Heart left ventricle (tissue), 16 donors: ENCODE data around the gene STAC2. TPM values are rescaled to one million over a fixed set of nuclear protein-coding genes. Genes with fewer than 3 reads are reported as not detected.
A peak's percentile ranks its signal among the peaks of the same experiment; 100 is the strongest.

Experiments
- ATAC-seq, 4 donors: fragments of 200-7000 bp; cut with Tn5 transposase; one replicate each; pipeline ENCODE4 v1.9.1; 2020 to 2022; ENCODE audit warnings: moderate library complexity in 4 of 4, mild to moderate bottlenecking in 3 of 4, moderate number of reproducible peaks in 1 of 4
- DNase-seq, 5 donors: peaks; one replicate each; pipeline ENCODE4 v3.0.0-alpha.2; 2020
- H3K27ac ChIP-seq, 12 donors: fragments of 200-600 bp; sonication (generic) in 4 of 12; one replicate each; pipeline versions ENCODE4 v1.5.0 to v1.8.0; 2016 to 2022; ENCODE audit warnings: mild to moderate bottlenecking in 2 of 12
- H3K27me3 ChIP-seq, 9 donors: fragments of 200-600 bp; sonication (generic) in 2 of 9; one replicate each; pipeline versions ENCODE4 v1.5.1 to v1.8.0; 2016 to 2022; ENCODE audit warnings: mild to moderate bottlenecking in 3 of 9
- H3K36me3 ChIP-seq, 9 donors: fragments of 200-600 bp; sonication (generic) in 2 of 9; one replicate each; pipeline versions ENCODE4 v1.5.0 to v1.8.0; 2018 to 2022; ENCODE audit warnings: mild to moderate bottlenecking in 2 of 9
- H3K4me1 ChIP-seq, 12 donors: fragments of 200-600 bp; sonication (generic) in 4 of 12; one replicate each; pipeline versions ENCODE4 v1.5.0 to v1.8.0; 2016 to 2022; ENCODE audit warnings: mild to moderate bottlenecking in 3 of 12
- H3K4me3 ChIP-seq, 12 donors: fragments of 200-600 bp; sonication (generic) in 4 of 12; one replicate each; pipeline versions ENCODE4 v1.5.0 to v1.8.0; 2017 to 2022; ENCODE audit warnings: mild to moderate bottlenecking in 9 of 12, moderate library complexity in 4 of 12
- H3K9me3 ChIP-seq, 12 donors: fragments of 200-600 bp; sonication (generic) in 4 of 12; one replicate each; pipeline versions ENCODE4 v1.5.0 to v1.8.0; 2016 to 2022; ENCODE audit warnings: mild to moderate bottlenecking in 1 of 12
- POLR2A ChIP-seq, 2 donors: fragments of 450-650 bp; IDR thresholded peaks; one replicate each; pipeline ENCODE4 v1.6.1; 2017; ENCODE audit warnings: antibody characterized with exemption in 2 of 2, mild to moderate bottlenecking in 2 of 2, moderate library complexity in 2 of 2
- WGBS, 4 donors: extraction: QIAGEN DNeasy Blood & Tissue Kit in 2 of 4; methylation state at CpG; one replicate each; pipeline versions ENCODE4 v1.1.5 to v1.1.7; 2013 to 2018; 5-methylcytosine and 5-hydroxymethylcytosine counted together
- intact Hi-C, 10 donors: fragments of 100-400 bp; cut with DNase I; formaldehyde crosslinking; loops; one replicate each; pipeline versions ENCODE4 v1.11.1 to v1.14.2; 2022
- polyA plus RNA-seq, 2 donors: library from polyadenylated mRNA; stranded (reverse); fragments of 200-250 nt; gene quantifications; one replicate each; pipeline ENCODE4 v1.2.3, GENCODE V29; 2013
- total RNA-seq, 9 donors: library from RNA; depleted of rRNA in 2 of 9; stranded (reverse); fragments of >200 nt in 2 of 9; fragmentation: NEBNext Ultra II Directional in 3 of 9; extraction: Animal tissue kit (Norgen Biotek cat#: 25700) in 3 of 9; gene quantifications; one replicate each; pipeline versions ENCODE4 v1.1.0 to v1.2.4, GENCODE V29; 2016 to 2023
- TF ChIP-seq, protein P1 (sequence below), 12 donors: fragments of 200-600 bp; sonication (generic) in 4 of 12; IDR thresholded peaks; one replicate each; pipeline versions ENCODE4 v1.5.0 to v1.8.0; 2018 to 2022; ENCODE audit warnings: antibody characterized with exemption in 12 of 12, mild to moderate bottlenecking in 5 of 12
- donor health status: ischemic (EF 13 %, LVEDD 7.1; RV severe dilation, severe dysfunction).
- donor health status: healthy with polysubstance abuse.
- donor health status: DM: no; HTN: yes; CAD: no.
- donor health status: DM: no; HTN: no; CAD: no.
- donor health status: ischemic (EF 25% LVEDD 6.9; RV normal size, moderate dysfunction).
- donor health status: ischemic (EF 25% LVEDD 5.7; RV mildly dilated, moderate dysfunction).
- donor health status: healthy.
- donor health status: DM: yes; HTN: yes; CAD: no.
- donor health status: ischemic (EF 35%, LVEDD 5.7; RV mildly dilated, moderate dysfunction).
- donor health status: nonischemic (EF 11% LVEDD 7.7; RV severe dilation, severe dysfunction).
- donor health status: DM: yes; HTN: yes; CAD: no.
- donor health status: PGD.
- donor health status: ischemic (EF 29% LVEDD 5.4; RV normal size, mild dysfunction).
- donor health status: nonischemic (EF 23%, LVEDD 6.1; RV moderate dilation, normal function).

The STAC2 gene
- total and polyA plus RNA-seq, 11 donors, result 0.16 to 5.3 (median 0.36) TPM

GRCh38 chr17:39194089-39194984 is 31.4 kb downstream of the STAC2 start:
- DNase-seq, result peak in 4 of 5 donors; percentile 70 to 83 (median 77)
- Histone ChIP-seq H3K36me3 (peaks cover 0 to 38% (median 8%) of the 10 kb centered on the region in 9 donors), H3K27me3 (no peaks in the 10 kb centered on the region), H3K9me3 (no peaks in the 10 kb centered on the region), H3K4me3 (no peak overlapping the region), H3K4me1 (peaks cover 0 to 42% (median 22%) of the 10 kb centered on the region in 12 donors), H3K27ac (peak overlapping the region in 2 of 12 donors; percentile 8 to 14)
- intact Hi-C loops, result loop anchor here in 1 of 10 donors (5.0 kb wide), 1 partner anchor 38 kb away; no protein-coding TSS in a partner anchor
- TF ChIP-seq, protein P1, sequence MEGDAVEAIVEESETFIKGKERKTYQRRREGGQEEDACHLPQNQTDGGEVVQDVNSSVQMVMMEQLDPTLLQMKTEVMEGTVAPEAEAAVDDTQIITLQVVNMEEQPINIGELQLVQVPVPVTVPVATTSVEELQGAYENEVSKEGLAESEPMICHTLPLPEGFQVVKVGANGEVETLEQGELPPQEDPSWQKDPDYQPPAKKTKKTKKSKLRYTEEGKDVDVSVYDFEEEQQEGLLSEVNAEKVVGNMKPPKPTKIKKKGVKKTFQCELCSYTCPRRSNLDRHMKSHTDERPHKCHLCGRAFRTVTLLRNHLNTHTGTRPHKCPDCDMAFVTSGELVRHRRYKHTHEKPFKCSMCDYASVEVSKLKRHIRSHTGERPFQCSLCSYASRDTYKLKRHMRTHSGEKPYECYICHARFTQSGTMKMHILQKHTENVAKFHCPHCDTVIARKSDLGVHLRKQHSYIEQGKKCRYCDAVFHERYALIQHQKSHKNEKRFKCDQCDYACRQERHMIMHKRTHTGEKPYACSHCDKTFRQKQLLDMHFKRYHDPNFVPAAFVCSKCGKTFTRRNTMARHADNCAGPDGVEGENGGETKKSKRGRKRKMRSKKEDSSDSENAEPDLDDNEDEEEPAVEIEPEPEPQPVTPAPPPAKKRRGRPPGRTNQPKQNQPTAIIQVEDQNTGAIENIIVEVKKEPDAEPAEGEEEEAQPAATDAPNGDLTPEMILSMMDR (IDR thresholded peaks at IDR 0.05), result peak in 11 of 12 donors; percentile 12 to 61 (median 39)
- TF ChIP-seq POLR2A (IDR thresholded peaks at IDR 0.05), result no peak
- 50 to 63% (median 57%) methylated on average over 15 to 20 of the region's 20 CpGs for WGBS, 4 donors
- ATAC-seq, result peak in 3 of 4 donors; percentile 70 to 81 (median 73)

DNA sequence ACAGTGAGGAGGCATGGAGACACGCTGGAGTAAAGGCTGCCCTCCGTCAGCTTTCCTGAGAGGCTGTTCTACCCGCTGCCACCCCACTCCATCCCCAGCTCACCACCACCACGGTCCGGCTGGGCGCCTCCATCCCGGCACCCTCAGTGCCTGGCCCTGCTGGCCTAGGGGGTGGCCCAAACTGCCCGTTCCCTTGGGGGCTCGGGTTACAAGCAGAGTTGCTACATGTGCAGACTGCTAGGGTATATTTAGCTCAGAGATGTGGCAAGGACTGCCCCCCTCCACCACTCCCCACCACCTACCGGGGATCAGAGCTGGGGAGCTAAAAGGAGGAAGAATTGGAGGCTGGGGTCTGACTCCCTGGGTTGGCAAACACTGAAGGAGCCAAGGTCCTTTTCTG is 32.4 kb downstream of the STAC2 start:
- ATAC-seq (no peak), DNase-seq (no peak)
- H3K4me3 ChIP-seq, result no peak overlapping the region
- 82 to 88% (median 84%) methylated on average over 5 to 10 of the region's 10 CpGs for WGBS, 4 donors
- H3K27ac ChIP-seq, result no peak overlapping the region
- no peak for TF ChIP-seq POLR2A (IDR thresholded peaks at IDR 0.05)
- TF ChIP-seq, protein P1 (IDR thresholded peaks at IDR 0.05), result no peak
- intact Hi-C loops, result loop anchor here in 1 of 10 donors (5.0 kb wide), 1 partner anchor 39 kb away; no protein-coding TSS in a partner anchor
- no peaks in the 10 kb centered on the region for H3K9me3 ChIP-seq
- peaks cover 0 to 48% (median 18%) of the 10 kb centered on the region in 9 donors for H3K36me3 ChIP-seq
- peaks cover 0 to 36% (median 22%) of the 10 kb centered on the region in 12 donors for H3K4me1 ChIP-seq
- no peaks in the 10 kb centered on the region for H3K27me3 ChIP-seq

DNA sequence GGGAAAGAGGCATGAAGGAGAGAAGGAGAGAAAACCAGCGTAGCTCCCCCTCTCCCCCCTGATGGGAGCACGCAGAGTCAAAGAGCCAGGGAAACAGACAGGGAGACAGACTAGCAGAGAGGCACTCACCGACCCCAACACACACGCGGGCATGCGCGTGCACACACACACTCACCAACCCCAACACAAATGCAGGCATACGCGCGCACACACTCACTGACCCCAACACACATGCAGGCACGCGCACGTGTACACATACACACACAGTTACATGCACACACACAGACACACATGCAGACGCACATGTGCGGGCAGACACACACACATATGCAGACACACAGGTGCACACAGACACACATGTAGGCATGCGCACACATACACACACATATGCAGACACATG is 32.8 kb downstream of the STAC2 start:
- no peaks in the 10 kb centered on the region for H3K9me3 ChIP-seq
- intact Hi-C loops, result loop anchor here in 1 of 10 donors (5.0 kb wide), 1 partner anchor 39 kb away; no protein-coding TSS in a partner anchor
- H3K4me1 ChIP-seq, result peaks cover 0 to 33% (median 18%) of the 10 kb centered on the region in 12 donors
- WGBS, 4 donors, result 91 to 97% (median 93%) methylated on average over 14 to 16 of the region's 16 CpGs
- DNase-seq (no peak), ATAC-seq (no peak)
- H3K4me3 ChIP-seq, result no peak overlapping the region
- no peak overlapping the region for H3K27ac ChIP-seq
- no peaks in the 10 kb centered on the region for H3K27me3 ChIP-seq
- peaks cover 0 to 53% (median 22%) of the 10 kb centered on the region in 9 donors for H3K36me3 ChIP-seq
- no peak for TF ChIP-seq POLR2A (IDR thresholded peaks at IDR 0.05)

- Histone ChIP-seq H3K27me3 (no peaks in the 10 kb centered on the region), H3K9me3 (no peaks in the 10 kb centered on the region), H3K27ac (no peak overlapping the region), H3K4me3 (no peak overlapping the region), H3K36me3 (peaks cover 0 to 62% (median 31%) of the 10 kb centered on the region in 9 donors), H3K4me1 (peaks cover 0 to 31% (median 16%) of the 10 kb centered on the region in 12 donors)
- 90 to 92% (median 90%) methylated on average over 7 to 9 of the region's 9 CpGs for WGBS, 4 donors
- ATAC-seq, result no peak
- TF ChIP-seq, protein P1 (IDR thresholded peaks at IDR 0.05), result no peak
- no peak for TF ChIP-seq POLR2A (IDR thresholded peaks at IDR 0.05)
- no peak for DNase-seq
- intact Hi-C loops, result loop anchor here in 1 of 10 donors (5.0 kb wide), 1 partner anchor 40 kb away; no protein-coding TSS in a partner anchor
Observed at GRCh38 chr17:39191750-39192510, 33.8 kb downstream of the STAC2 start.
